CD4-positive, alpha-beta T cell treated with Interleukin-17A for 1 hour (primary cell): ENCODE data around the gene SLC9A8.

Experiments
- DNase-seq: peaks from one replicate; pipeline ENCODE4 v3.0.0-alpha.2; 2020

Gene SLC9A8

DNA sequence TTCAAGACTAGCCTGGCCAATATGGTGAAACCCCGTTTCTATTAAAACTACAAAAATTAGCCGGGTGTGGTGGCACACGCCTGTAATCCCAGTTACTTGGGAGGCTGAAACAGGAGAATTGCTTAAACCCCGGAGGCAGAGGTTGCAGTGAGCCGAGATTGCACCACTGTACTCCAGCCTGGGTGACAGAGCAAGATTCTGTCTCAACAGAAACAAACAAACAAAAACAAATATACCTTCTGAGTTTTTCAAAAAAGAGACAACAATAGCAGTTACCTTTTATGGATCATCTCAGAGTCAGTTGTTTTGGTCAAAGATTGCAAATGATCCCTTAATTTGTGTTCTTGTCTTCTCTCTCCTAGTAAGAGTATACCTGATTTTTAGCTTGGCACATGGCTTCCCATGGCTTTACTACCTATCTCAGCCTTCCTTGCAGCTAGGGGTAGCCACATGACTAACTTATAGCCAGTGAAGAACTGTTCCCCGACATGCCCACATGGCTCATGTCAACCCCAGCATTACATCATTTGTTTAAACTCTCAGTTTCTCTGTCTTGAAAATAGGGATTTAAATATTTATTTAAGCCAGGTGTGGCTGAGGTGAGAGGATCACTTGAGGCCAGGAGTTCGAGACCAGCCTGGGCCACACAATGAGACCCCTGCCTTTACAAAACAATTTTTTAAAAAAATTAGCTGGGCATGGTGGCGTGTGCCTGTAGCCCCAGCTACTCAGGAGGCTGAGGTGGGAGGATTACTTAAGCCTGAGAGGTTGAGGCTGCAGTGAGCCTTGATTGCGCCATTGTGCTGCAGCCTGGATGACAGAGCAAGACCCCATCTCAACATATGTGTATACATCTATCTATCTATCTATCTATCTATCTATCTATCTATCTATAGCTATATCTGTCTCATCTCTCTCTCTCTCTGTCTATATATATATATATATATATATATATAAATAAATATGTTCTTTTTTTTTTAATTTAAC is 25.0 kb upstream of the SLC9A8 start:
- no peak for DNase-seq

DNA sequence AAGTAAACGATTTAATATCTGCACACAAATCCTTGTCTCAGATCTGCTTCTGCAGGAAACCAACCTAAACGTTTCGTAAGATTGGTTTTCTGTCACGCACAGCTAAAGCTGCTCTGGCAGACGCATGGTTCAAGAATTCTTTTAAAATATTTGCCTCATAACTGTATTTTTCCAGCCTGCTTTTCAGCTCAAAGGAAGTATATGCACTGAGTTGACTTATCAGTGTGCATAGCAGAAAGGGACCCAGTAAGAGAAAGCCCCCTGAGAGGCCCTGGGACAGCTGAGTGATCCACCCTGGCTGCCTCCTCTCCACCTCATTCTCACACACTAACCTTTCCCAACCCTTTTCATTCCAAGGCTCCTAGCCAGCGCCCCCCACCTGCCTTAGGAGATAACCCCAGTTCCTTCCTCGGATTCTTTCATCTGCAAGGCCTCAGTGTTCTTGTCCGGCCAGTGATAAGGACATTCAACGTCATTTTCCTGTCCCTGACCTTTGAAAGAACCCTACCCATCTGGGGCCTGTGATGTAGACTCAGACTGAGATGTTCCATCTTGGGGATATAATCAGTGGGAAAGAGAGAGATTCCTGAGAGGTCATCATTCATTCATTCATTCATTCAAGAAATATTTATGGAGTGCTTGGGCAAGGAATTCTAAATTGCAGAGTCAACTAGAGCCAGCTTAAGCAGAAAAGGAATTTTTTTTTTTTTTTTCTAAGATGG is 22.4 kb upstream of the SLC9A8 start:
- DNase-seq = no peak

DNA sequence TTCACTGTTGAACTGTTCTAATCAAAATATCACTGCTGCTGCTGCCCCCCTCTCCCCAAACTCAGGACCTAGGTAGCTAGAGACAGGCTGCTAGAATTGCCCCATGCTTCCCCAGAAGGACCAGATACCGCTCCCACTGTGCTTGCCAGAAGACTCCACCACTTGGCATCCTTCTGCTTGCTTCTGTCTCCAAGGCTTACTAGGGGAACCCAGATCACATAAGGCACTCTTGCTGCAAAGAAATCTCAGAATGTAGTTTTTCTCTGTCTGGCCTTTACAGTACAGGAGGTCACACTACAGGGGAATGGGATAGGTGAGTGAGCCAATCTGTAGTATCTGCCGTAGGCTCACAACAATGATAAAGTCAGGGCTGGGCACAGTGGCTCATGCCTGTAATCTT is 21.5 kb upstream of the SLC9A8 start:
- no peak for DNase-seq

DNA sequence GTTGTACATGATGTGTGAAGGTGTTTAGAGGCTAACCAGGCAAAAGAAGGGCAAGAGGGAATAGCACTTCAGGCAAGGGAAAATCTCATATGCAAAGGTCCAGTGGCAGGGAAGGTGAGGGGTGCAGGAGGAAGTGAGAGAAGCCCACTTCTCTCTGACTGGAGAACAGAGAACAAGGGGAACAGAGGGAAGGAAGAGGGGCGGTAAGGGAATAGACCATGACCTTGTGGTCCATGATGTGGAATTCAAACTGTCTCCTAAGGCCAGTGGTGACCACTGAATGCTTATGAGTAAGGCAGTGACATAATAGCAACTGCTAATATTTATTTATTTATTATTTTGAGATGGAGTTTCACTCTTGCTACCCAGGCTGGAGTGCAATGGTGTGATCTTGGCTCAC is 20.6 kb upstream of the SLC9A8 start:
- no peak for DNase-seq

DNA sequence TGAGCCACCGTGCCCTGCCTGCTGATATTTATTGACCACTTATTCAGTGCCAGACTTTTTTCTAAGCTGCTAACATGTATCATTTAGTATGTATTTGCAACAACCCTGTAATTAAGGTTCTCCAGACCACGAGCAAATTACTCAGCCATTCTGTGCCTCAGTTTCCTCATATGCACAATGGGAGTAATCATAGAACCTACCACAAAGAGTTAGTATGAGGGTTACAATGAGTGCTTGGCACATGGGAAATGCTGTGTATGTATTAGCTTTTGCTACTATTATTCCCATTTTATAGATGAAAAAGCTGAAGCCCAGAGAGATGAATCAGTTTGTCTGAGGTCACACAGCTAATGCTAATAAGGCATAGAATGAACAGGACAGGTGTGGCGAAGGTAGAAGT is 20.0 kb upstream of the SLC9A8 start:
- no peak for DNase-seq

DNA sequence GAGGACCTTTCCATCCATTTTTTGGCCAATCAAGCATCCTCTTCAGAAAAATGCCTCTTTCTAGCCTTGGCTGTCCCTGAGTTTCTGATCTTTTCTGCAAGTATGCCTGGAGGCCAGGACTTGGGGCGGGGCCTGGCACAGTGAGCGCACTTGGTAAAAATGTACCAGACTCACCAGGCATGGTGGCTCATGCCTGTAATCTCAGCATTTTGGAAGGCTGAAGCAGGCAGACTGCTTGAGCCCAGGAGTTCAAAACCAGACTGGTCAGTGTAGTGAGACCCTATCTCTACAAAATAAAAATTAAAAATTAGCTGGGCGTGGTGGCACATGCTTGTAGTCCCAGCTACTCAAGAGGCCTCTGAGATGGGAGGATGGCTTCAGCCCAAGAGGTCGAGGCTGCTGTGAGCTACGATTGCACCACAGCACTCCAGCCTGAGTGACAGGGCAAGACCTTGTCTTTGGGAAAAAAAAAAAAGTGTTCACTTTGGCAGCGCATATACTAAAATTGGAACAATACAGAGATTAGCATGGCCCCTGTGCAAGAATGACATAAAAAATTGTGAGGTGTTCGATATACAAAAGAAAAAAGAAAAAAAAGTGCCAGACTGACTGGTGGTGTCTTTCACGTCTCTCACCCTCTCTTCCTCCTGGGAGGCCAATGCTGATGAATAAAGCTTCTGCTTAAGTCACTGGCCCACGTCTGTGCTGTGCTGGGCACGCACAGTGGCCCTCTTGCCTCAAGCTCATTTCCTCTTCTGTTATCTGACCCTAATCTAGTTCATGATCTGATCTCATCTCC is 18.1 kb upstream of the SLC9A8 start:
- peak; percentile 13 for DNase-seq

DNA sequence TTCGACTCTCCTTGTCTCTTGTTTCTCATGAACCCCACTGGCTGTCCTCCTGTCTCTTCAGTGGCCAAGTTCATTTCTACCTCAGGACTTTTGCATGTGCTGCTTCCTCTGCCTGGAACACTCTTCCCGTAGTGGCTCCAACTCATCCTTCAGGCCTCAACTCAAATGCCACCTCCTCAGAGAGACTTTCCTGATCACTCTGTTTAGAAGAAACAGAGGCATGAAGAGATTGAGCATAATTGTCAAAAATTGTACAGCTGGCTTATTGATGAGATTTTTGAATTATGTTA is 17.5 kb upstream of the SLC9A8 start:
- DNase-seq = no peak

DNA sequence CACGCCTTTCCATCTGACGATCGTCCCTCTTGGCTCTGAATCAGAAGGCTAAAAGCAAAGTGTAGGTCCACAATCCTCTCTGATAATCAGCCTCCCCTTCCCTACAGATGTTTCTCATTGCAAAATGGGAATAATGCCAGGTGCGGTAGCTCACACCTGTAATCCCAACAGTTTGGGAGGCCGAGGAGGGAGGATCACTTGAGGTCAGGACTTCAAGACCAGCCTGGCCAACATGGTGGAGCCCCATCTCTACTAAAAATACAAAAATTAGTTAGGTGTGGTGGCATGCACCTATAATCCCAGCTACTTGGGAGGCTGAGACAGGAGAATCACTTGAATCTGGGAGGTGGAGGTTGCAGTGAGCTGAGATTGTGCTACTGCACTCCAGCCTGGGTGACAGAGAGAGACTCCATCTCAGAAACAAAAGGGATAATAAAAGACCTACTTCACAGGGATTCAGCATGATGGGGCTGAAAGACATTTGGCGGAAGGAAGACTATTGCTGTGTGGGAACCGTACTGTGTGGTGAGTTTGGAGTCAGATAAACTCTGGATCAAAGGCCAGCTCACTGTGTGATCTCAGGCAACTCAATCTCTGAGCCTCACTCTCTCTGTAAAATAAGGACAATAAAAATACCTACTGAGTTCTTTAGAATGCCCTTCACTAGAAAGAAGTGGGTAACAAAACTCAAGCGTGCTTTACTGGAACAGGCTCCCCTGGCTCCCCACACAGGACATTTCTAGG is 15.9 kb upstream of the SLC9A8 start:
- no peak for DNase-seq

DNA sequence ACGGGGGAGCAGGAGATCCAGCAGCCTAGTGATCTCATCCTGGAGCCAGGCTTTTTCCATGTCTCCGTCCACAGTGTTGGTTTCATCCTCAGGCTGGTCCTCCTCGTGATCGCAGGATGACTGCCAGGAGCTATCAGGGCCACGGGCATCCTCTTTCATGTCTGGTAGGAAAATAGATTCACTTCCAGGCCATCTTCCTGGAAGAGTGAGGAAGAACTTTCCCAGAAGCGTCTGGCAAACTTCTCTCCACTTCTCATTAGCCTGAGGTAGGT is 15.3 kb upstream of the SLC9A8 start:
- no peak for DNase-seq

DNA sequence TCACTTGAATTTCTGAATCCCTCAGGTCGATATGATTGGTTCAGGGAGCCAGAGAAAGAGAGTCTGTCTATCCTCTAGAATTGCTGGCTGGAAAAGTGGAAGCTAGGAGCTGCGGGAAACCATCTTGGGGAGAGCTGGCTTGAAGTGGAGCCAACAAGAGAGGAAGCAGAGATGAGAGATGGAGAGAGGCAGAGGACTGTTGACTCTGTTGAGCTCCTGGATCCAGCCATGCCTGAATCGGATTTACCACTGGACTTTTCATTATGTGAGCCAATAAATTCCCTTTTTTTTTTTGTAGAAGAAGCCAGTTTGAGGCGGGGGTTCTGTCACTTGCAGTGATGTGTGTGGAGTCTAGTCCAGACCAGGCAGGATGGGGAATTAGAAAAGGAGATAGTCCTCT is 13.9 kb upstream of the SLC9A8 start:
- DNase-seq = no peak

DNA sequence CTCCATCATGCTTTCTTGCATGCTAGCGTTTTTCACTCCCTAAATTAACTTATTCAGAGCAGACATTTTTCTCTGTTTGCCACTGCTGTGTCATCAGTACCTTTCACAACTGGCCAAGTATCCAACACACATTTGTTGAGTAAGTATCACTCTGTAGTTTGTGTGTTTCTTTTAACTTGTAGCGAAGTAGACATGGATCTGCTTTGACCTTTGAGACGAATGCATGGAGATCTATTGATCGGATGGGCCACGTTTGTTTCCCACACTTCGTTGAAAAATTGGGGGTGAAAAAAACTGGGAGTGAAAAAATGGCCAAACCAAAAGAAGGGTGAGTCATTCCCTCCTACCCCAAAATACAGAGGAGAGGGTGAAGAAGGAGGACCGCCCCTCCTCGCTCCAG is 12.9 kb upstream of the SLC9A8 start:
- DNase-seq = no peak

DNA sequence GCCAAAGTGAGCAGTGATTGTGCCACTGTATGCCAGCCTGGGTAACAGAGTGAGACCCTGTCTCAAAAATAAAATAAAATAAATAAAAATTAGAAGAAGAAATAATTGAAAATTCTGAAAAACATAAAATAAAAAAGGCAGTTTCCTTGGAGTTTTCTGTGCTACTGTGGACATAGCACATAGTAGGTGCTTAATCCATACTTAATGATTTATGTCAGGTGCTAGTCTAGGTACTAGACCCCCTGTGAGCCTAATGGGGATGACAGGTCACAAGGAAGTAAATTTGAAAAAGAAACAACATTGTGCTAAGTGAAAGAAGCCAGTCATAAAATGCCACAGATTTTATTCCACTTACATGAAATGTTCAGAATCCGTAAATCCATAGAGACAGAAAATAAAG is 9.2 kb upstream of the SLC9A8 start:
- DNase-seq = no peak

DNA sequence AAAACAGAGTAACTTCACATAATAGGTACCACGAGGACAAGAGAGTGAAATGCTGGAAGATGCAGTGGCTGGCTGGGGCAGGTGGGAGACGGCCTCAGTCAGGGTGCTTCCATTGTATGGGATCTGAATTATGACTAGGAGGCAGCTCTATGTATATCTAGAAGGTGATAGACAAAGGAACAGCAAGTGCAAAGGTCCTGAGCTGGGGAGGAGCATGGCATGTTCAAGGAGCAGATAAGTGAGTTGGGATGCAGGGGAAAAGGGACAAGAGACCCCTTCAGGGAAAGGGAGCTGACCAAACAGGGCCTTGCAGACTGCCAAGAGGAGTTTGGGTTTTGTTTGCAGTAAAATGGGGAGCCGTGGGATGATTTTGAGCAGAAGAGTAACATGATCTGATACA is 8.3 kb upstream of the SLC9A8 start:
- no peak for DNase-seq

DNA sequence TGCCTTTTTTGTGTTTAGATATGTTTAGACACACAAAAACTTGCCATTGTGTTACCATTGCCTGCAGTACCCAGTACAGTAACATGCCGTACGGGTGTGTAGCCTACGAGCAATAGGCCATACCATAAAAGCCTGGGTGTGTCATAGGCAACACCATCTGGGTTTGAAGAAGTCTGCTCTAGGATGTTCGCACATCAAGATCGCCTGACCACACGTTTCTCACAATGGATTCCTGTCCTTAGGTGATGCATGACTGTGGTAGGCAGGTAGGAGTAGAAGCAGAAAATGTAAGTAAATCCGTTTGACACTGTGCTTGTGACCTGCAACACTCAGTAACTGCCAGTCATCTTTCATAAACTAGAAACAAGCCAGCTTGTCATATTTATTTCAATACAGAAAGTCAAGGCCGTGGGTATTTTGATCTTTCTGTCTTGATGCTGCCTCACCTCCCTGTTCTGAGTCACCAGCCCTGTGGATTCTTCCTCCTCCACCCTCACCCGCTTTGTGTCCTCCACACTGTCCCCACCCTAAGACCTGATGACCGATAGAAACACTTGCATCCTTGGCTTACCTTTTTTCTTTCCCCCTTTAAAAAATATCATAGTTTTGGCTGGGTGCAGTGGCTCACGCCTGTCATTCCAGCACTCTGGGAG is 7.3 kb upstream of the SLC9A8 start:
- DNase-seq = peak; percentile 49

DNA sequence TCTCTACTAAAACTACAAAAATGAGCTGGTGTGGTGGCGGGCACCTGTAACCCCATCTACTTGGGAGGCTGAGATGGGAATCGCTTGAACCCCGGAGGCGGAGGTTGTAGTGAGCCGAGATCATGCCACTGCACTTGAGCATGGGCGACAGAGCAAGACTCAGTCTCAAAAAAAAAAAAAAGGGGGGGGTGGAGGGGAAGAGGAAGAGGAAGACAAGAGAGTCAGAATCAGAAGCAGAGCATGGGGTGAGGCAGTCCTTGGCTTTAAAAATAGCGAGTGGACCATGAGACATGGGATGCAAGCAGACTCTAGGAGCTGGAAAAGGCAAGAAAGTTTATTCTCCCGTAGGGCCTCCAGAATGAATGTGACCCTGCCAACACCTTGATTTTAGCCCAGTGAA is 3.9 kb upstream of the SLC9A8 start:
- no peak for DNase-seq

DNA sequence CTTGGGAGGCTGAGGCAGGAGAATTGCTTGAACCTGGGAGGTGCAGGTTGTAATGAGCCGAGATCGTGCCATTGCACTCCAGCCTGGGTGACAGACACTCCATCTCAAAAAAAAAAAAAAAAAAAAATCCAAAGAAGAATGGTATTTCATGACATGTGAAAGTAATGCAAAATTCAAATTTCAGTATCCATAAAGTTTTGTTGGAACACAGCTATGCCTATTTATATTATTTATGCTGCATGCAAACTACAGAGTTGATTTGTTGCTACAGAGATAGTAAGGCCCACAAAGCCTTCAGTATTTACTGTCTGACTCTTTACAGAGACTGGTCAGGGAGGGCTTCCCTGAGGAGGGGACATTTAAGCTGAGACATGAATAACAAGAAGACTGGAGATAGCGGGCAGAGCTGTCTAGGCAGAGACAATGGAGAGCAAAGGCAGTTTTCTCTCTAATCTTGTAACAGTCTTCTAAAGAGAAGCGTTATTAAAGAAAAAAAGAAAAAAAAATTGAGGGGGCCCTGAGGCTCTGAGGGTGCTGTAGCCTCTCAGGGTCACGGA is 2.7 kb upstream of the SLC9A8 start:
- no peak for DNase-seq

DNA sequence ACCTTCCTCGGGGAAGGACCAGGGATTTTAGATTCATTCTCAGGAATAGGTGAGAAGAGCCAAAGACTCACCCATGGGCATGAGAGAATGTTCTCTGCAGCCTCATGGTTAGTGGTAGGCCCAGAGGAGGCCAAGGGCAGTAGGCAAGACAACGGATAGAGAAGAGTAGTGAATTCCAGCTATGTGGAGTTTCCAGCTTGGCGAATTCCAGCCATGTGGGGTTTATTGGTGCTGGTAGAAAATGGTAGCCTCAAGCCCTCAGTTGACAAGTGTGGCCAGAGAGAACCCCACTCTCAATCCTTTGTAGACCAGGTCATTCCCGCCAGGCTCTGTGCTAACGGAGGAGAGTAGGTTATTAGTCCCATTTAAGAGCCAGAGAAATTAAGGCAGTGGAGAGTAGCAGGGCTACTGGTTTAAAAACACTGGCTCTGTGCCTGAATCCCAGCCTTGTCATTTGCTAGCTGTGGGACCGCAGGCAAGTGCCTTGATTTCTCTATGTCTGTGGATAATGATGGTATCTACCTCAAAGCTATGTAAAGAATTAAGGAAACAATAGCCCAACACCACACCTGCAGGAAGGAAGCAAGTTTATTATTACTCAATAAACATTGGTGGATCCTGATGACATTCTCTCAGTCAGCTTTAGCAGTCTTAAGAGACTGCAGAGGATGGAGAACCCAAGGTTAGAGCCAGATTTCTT is 2.0 kb upstream of the SLC9A8 start:
- DNase-seq = no peak

DNA sequence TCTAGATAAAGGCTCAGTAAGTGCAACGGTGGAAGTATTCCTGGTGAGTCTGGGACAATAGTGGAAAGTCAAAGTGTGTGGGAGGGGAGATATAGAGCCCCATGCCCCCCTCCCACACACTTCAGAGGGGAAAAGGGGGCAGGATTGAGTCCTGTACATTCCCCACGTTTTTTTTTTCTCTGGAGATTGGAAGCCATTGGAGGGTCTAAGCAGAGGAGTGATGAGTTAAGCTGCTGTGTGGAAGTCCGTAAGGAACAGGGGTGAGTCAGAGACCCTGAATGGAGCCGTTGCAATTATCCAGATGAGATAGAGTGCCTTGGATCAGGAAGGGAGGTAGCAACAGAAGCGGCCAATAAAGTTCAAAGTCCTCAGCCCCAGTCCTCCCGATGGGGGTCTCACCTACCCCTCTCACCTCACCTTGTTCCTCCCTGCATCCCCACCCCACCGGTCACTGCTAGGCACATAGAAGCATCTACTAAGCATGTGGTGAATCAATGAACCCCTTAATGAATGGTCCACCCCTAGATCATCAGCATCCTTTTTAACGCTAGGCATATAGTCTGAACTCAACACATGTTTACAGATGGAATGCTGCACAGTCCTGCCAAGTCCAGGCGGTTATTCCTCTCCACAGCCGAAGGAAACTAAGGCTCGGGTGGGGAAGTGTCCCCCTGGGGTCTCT is 662 bp upstream of the SLC9A8 start:
- DNase-seq = no peak

DNA sequence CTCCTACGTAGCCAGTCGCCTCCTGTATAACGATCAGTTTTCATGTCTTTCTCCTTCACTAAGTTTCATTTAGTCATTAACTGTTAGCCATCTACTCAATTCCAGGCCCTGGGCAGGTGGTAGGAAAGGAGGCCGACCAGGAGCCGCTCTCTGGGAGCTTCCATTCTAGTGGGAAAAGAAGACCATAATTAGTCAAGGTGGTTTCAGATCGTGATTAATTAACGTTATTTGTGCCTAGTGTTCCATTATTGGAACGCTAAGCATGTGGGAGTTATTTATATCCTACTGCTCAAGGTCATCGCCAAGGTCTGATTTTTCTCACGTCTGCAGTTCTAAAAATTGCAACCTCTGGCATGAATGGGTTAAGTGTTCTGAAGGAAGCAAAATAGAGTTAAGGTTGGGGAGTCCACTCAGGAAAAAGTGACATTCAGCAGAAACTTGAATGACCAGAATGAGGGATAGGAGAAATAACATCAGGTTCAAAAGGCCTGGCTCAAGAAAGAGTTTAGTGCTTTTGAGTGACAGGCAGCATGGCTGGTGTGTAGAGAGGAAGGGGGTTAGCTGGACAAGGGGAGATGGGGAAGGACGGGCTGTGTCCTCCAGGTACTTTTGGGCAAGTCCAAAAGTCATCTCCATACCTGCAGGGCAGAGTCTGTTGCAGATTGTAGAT is 812 bp downstream of the SLC9A8 start:
- no peak for DNase-seq

DNA sequence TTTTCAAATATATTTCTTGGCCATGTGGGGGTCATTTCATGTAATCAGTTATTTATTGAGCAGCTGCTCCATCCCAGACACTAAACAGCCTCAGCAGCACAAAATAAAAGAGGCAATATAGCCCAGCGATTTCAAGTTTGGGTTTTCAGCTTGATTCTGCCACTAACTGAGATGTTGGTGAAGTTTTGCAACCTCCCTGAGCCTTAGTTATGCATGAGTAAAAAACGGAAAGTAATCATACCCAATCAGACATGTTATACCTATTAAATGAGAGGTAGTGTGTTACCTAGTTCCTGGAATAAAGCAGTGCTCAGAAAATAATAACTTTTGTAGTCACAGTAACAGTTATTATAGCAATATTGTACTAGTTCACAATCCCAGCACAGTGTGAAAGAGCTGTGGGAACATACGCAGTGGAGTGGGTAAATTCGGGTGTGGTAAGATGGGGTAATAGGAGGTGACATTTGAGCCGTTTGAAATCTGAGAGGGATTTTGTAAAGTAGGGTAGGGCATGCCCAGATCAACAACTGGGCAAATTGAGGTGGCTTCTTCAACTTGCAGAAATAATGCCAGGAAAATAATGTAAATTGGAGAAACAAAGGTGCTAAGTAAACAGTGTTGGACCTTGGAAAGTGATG is 1.5 kb downstream of the SLC9A8 start:
- DNase-seq = no peak
